HG02981 (cell line): ENCODE measurements around the gene ITGB2.
"Not testable (repeated sequence)": the region's sequence is repeated elsewhere in the genome, so short reads cannot be mapped to it uniquely, and the experiment has no call there.

Experiments used
- ATAC-seq: cut with Tn5 transposase; IDR thresholded peaks from one replicate; pipeline ENCODE4 v1.9.1; 2021; ENCODE audit warnings: mild to moderate bottlenecking, moderate library complexity; ENCODE audit not compliant: unreplicated experiment

Gene ITGB2

DNA sequence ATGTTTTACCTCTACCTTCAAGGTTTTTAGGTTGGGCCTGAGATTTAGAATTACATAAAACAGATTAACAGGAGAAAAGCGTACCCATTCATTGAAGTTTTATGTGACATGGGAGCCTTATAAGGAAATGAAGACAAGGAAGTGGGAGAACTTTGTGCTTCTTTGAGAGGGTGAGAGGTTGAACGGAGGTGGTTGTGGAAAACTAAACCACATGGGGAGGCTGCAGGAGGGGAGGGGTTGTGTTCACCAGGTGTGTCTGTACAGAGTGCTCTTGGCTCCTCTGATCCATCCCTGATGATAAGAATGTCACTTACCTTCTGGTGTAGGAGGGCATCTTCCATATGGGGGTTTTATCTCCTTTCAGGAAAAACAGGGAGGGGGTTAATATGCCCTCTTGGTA lies 21.9 kb upstream of the ITGB2 start:
- no peak for ATAC-seq

DNA sequence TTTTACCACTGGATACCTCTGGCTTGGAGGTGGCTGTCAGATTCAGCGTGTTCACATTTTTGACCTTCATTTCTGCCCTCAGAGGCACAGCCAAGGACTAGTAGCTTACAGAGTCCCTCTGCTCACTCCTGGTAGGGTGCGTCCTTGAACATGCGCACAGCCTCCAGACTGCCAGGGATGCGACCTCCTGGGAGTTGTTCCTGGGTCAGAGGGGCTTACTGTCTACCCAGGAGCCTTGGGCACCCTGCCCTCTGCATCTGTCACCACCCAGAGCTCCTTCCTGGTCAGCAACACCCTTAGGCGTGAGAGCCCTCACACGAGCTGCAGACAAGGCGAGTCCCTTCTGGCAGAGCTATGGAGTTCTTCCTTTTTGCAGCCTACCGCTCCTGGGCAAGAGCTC lies 20.9 kb upstream of the ITGB2 start:
- ATAC-seq = no peak

DNA sequence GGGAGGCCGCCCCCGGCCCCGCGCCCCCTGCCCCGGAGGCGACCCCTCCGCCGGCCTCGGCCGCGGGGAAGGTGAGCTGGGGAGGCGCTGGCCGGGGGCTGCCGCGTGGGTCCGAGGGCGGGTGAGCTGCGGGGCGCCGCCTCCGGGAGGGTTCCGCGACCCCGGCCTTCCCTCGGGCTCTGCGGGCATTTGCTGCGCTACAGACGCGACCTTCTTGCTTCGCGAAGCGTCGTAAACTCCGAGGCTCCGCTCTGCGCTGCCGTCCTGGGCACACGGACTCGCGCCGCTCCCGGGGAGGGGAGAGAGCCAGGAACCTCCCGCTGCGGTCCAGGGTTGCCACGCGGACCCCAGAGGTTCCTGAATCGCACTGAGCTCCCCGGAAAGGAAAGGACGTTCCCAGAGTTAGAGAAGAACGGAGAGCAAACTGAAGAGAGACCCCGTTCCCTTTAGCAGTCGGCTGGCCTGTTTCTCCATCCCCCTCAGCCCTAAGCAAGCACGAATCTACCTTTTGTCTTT lies 19.5 kb upstream of the ITGB2 start:
- ATAC-seq = peak; percentile 18

DNA sequence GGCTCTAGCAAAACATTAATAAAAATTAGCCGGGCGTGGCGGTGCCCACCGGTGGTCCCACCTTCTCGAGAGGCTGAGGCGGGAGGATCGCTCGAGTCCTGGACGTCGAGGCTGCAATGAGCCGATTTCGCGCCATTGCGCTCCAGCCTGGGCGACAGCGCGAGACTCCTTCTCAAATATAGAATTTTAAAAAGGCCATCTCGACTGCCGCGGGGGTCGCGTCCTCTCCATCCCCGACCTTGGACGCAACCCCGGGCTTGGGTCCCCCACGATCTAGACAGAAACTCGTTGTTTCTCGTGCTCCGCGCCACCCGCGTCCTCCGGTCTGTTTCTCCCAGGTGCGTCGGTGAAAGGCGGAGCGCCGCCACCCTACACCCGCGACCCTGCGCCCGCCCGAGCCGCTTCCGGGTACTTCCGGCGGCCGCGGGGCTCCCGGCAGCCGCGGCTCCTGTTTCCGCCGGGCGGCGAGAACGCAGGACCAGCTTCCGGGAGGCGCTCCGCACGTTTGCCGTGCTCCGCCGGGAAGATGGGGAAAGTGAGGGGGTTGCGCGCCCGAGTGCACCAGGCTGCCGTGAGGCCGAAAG lies 18.9 kb upstream of the ITGB2 start, which contains the start of gene SLX9:
Gene SLX9 (plus strand): TSS at position 498 of the 584 bp plus-strand sequence. CDS start 29 bp downstream, at position 527.
- ATAC-seq = peak; percentile 69

DNA sequence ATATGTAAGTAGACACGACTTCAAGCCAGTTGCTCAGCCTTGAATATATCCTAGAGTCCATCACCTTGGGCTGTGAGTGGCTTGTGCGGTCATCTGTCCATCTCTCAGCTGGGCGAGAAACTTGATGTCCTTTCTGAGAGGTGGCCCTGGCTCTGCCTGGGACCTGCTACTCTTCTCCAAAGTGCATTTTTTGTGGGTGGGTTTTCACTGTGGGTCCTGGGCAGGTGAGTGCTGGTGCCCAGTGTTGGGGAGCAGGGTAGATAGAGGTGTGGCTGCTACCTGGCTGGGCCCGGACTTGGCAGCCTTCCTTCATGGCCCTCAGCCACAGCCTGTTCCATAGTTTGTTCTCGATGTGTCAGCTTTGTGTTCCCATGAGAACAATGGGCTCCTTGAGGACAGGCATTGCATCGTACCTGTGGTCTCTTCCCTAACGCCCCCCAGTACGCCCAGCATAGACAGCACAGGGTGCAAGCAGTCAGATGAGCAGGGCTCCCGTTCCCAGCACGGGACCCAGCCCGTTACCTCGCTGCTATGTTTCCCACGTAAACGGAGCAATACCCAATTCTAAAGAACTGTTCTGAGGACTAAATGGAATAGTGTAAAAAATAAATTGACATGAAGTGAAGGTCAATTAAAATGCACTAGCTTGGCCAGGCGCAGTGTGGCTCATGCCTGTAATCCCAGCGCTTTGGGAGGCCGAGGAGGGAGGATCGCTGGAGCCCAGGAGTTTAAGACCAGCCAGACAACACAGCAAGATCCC lies 18.3 kb upstream of the ITGB2 start:
- no peak for ATAC-seq

DNA sequence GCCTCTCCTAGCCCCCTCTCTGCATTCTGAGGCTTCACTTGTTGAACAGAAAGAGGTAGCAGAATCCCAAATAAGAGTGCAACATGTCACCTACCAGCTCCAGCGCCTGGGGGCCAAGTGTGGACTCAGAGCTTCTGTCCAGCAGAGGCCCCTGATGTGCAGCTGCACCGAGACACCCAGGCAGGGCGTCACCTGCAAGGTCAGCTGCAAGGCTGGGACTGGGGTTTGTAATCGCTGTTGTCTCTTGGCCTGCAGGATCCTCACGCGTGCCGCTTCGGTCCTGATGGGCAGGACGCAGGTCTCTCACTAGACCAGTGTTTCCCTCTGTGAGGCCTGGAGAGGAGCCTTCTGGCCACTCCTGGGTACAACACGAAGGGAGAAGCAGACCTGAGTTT lies 14.8 kb upstream of the ITGB2 start:
- no peak for ATAC-seq

DNA sequence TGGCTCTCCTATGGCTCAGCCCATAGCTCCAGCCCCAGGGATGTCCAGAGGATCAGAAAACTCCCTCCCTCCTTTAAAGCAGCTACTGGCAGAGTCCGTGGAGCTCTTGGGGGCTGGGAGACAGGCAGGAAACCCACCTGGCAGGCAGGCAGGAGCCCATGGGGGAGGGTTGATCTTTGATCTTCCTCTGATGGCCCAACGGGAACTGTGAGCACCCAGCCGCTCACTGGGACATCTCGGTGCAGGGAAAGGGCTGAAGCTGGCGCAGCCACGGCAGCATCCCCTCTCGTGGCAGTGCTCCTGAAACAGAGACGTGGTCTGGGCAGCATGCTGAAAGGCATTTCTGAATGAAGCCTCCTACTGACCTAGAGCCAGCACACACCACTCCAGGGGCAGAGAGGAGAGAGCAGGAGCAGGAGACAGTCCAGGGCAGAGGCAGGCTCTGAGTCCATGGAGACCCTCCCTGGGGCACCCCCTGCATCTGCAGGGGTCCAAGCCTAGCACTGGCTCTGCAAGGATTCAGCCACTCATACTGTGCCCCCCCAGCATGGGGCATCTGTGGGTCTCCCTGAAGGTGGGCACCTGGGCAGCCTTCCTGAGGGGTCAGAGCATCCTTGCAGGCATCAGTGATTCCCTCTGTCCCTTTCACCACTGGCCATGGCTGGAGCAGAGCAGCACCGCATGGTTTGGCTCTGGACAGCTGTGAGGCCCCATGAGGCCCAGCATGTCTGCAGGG lies 14.3 kb upstream of the ITGB2 start:
- ATAC-seq = no peak

DNA sequence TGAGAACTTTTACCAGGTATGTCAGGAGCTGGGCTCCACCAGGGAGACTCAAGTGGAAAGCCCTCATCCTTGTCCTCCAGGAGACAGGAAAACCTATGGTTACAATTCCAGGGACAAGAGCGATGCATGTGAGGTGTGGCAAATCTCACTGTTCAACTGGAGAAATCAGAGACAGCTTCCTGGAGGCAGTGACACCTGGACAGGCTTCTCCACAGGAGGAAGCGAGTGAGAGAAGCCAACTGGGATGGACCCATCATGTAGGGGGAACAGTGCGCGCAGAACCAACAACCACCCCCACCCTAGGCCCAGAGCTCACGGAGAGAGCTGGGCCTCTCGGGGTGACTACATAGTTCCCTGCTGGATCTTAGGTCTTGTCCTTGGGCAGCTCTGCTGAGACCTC lies 13.6 kb upstream of the ITGB2 start:
- no peak for ATAC-seq

DNA sequence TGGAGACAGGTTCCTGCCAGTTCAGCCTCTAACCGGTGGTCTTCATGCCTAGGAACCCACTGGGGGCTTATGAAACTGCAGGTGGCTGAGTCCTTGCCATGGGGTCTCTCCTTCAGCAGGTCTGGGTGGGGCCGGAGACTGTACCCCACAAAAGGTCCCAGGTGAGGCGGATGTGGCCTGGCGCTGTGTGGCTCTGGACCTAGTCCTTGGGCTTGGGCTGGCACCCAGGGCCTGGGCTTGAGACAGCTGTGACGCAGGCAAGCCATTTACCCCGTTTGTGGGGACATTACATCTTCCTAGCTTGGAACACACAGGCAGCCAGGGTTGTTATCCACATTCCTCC lies 13.2 kb upstream of the ITGB2 start:
- no peak for ATAC-seq

DNA sequence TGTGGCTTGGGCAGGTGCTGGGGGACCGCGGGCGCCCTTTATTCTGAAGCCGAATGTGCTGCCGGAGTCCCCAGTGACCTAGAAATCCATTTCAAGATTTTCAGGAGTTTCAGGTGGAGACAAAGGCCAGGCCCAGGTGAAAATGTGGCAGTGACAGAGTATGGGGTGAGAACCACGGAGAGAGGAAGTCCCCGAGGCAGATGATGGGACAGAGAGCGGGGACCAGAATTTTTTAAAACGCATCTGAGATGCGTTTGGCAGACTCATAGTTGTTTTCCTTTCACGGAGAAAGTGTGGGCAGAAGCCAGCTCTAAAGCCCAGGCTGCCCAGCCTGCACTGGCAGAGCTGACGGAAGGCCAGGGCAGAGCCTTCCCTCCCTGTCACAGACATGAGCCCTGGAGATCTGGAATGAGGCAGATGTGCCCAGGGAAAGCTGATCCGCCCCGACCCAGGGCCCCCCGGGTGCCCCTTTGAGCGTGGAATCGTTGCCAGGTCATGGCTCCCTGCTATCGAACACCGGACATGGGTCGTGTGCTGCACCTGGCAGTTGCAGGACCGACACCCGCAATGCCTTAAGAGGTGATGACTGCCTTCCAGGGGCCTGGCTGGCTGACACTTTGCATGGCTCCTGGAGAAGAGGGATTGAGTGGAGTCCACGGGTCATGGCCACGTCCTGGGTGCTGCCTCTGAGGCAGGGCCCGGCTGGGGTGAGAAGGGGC lies 12.7 kb upstream of the ITGB2 start:
- ATAC-seq = no peak

DNA sequence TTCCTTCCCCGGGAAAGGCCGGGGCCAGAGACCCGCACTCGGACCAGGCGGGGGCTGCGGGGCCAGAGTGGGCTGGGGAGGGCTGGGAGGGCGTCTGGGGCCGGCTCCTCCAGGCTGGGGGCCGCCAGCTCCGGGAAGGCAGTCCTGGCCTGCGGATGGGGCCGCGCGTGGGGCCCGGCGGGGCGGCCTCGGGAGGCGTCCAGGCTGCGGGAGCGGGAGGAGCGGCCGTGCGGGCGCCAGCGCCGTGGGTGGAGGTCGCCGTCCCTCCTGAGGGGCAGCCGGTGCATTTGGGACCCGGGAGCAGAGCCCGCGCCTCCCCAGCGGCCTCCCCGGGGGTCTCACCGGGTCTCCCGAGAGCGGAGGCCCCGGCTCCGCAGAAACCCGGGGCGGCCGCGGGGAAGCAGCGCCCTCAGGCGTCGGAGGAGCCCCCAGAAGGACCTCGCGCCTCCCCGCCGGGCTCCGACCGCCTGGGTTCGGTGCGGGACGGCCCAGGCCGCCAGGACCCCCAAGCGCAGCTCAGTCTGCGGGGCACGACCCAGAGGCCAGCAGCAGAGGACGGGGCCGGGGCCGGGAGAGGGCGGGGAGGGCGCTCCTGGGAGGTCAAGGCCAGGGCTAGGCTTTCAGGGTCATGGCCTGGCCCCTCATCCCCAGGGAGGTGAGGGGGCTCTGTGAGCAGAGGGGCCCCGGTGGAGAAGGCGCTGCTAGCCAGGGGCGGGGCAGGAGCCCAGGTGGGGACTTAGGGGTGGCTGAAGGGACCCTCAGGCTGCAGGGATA lies 11.9 kb upstream of the ITGB2 start:
- ATAC-seq = no peak

DNA sequence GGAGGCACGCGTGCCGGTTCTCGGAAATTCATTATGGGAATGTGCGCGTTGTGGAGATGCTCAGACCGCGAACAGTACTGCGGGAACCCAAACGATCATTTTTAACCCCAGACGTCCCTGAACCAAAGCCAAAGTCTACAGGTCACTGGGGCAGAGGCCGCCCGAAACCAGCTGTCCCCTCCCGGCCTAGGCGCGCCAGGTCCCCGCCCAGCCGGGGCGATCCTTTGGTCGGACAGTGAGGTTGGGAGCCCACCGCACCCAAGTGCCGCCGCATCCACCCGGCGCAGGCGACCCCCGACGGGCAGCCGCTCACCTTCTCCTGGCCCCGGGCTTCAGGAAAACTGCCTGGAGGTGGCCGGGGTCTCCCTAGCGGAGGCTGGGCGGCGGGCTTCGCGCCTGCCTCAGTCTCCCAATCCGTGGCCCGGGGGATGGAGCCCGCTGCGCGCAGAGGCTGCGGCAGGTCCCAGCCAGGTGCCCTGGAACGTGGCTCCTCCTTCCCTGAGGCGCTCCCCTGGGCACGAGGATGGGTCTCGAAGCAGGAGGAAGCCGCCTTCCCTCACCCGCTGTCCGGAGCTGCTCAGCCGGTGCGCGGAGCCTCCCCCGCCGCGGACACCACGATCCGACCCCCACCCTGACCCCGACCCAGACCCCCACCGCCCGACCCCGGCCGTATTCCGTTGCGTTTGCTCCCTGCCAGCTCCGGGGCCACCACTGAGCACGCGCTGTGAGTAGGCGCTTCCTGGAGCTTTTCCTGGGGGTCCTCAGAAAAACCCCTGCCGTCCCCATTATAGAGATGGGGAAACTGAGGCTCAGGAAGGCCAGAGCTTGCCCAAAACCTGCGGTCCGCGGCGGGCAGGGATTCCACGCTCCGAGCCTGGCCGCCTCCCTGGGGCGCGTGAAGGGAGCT lies 11.1 kb upstream of the ITGB2 start:
- ATAC-seq = no peak

DNA sequence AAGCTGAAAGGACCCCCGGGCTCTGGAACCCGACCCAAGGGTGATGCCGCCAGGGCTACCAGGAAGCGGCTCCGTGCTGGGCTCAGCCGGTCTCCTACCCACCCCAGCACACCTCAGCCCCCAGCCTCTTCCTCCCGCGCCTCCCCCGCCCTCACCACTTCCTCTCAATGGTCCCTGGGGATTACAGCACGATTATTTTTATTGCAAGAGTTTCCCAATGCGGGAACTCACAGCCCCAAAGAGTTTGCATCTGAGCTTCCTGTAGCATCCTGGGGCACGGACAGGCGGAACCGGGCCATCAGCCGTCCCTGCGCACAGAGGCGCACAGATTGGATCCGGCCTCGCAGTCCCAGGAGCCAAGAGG lies 10.4 kb upstream of the ITGB2 start:
- no peak for ATAC-seq

DNA sequence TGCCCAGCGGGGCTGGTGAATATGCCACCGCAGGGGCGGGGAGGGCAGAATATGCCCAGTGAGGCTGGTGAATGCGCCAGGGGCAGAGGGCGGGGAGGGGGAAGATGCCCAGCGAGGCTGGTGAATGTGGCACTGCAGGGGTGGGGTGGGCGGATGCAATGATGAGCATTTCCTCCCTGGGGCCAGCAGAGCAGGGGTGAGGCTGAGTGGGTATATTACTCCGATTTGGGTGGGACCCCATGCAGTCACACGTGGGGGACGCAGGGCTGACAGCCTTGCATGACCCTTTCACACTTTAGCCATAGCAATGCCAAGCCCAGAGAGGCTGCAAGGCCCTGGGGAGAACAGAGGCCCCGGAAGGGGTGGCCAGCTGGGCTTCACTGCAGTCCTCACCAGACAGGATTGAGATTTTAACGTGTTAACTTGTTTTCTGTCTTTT lies 9.9 kb upstream of the ITGB2 start:
- ATAC-seq = no peak

DNA sequence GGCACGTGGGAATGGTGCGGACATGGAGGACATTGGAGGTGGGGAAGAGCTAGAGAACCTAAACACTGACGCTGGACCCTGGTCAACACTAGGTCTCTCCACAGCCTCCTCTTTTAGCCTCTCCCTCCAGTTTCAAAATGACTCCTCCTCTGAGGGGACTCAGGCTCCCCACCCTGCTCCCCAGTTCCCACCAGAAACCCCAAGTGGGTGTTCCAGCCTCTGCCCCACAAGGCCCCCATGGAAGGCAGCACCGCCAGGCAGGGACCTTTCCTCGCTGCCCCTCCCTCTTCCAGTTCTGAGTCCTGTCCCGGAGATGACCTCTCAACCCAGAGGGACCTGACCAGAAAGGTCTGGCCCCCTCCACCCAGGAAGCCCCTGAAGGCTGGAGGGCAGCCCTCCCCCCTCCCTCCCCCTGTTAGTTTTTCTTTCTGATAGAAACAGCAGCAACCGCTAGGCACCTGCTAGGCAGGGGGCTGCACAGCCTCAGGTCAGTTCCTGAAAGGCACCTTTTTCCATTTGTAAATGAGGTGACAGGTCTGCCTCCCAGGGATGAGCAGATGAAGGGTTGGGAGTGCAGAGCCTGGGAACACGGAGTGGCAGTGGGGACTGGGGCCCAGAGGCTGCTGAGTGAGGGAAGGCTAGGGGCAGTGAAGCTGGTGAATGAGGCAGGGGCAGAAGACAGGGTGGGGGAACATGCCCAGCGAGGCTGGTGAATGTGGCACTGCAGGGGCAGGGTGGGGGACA lies 9.3 kb upstream of the ITGB2 start:
- ATAC-seq = no peak

DNA sequence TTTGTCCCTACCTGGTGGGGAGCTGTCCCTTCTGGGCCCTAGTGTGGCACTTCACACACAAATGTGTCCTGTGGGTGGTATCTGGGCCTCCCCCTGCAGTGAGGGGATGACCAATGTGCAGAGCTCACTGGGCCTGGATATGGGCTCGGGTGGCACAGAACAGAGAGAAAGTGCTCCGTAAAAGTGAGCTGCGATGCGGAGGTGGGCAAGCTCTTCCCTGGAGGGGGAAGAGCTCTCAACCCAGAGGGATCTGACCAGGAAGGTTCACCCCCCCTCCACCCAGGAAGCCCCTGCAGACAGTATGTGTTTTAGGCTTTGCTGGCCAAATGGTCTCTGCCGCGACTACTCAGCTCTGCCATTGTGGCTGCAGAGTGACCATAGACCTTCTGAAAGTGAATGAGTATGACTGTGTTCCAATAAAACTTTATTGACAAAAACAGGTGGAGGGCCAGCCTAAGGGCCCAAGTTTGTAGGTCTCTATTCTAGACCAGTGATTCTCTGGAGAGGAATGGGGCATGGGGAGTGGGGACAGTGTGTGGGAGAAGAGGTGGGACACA lies 8.6 kb upstream of the ITGB2 start:
- no peak for ATAC-seq

DNA sequence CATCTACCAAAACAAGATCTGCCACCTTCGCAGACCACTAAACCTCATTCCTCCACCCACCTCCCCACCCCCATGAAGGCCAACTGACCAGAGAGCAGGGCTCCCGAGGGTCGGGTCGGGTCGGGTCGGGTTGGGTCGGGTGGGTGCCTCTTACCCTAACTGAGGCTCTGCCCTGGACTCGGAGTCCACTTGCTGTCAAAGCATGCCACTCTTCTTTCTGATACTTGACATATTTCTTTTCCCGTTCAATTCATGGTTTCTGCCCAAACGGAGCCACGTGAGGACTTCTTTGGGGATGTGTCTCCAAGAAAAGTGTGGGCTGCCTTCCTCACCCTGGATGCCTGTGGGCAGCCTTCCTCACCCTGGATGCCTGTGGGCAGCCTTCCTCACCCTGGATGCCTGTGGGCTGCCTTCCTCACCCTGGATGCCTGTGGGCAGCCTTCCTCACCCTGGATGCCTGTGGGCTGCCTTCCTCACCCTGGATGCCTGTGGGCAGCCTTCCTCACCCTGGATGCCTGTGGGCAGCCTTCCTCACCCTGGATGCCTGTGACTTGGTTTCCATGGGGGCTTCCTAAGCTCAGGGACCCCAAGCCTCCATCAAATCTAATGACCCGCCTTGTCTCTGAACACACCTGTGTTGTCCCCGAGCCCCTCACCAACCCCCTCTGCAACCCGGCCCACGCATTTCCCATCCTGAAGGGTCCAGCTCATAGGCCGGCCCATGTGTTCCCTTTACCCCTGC lies 8.0 kb upstream of the ITGB2 start:
- not testable (repeated sequence) for ATAC-seq
